Stimulated activated CD4-positive, alpha-beta T cell treated with anti-CD3 and anti-CD28 coated beads, Interleukin-12 subunit alpha, Interleukin-12 subunit beta, amount 100 ng/mL, for 48 hours (primary cell): ENCODE results near the gene CDKL4.
"Not testable (repeated sequence)": the region's sequence is repeated elsewhere in the genome, so short reads cannot be mapped to it uniquely, and the experiment has no call there.

Experiments
- DNase-seq, 3 donors: peaks; one replicate each; pipeline ENCODE4 v3.0.0-alpha.2; 2020; ENCODE audit warnings: low read depth in 2 of 3, low spot score in 1 of 3

Gene CDKL4

GRCh38 chr2:39243469-39244123 is at the start of gene CDKL4:
CDKL4 (minus strand) TSS chr2:39243970.
- DNase-seq, result no peak

GRCh38 chr2:39290433-39290832 is 46.7 kb upstream of the CDKL4 start:
- no peak for DNase-seq

GRCh38 chr2:39289609-39290008 is 45.8 kb upstream of the CDKL4 start:
- DNase-seq, result no peak

- no peak for DNase-seq
Observed at GRCh38 chr2:39283561-39283960, 39.8 kb upstream of the CDKL4 start.

- no peak for DNase-seq
Observed at GRCh38 chr2:39281391-39281790, 37.6 kb upstream of the CDKL4 start.

- DNase-seq, result no peak
Observed at GRCh38 chr2:39275016-39275415, 31.2 kb upstream of the CDKL4 start.

- no peak for DNase-seq
Observed at GRCh38 chr2:39269941-39270340, 26.2 kb upstream of the CDKL4 start.

- no peak for DNase-seq
Observed at GRCh38 chr2:39266916-39267434, 23.2 kb upstream of the CDKL4 start.

GRCh38 chr2:39266139-39266805 is 22.5 kb upstream of the CDKL4 start:
- no peak for DNase-seq

GRCh38 chr2:39265315-39265714 is 21.5 kb upstream of the CDKL4 start:
- DNase-seq, result no peak

- no peak for DNase-seq
Observed at GRCh38 chr2:39264733-39265132, 21.0 kb upstream of the CDKL4 start.

- no peak for DNase-seq
Observed at GRCh38 chr2:39260087-39260486, 16.3 kb upstream of the CDKL4 start.

GRCh38 chr2:39256040-39256439 is 12.3 kb upstream of the CDKL4 start:
- DNase-seq, result no peak

- no peak for DNase-seq
Observed at GRCh38 chr2:39252888-39253518, 9.2 kb upstream of the CDKL4 start.

- DNase-seq, result no peak
Observed at GRCh38 chr2:39247512-39248043, 3.8 kb upstream of the CDKL4 start.

GRCh38 chr2:39246382-39246980 is 2.7 kb upstream of the CDKL4 start:
- no peak for DNase-seq

- DNase-seq, result not testable (repeated sequence)
Observed at GRCh38 chr2:39244963-39245625, 1.3 kb upstream of the CDKL4 start.

GRCh38 chr2:39244241-39244862 is 582 bp upstream of the CDKL4 start:
- DNase-seq, result not testable (repeated sequence)

- no peak for DNase-seq
Observed at GRCh38 chr2:39241588-39241987, 2.2 kb downstream of the CDKL4 start.

- no peak for DNase-seq
Observed at GRCh38 chr2:39240758-39241157, 3.0 kb downstream of the CDKL4 start.

- no peak for DNase-seq
Observed at GRCh38 chr2:39234754-39235153, 9.0 kb downstream of the CDKL4 start.
